Kidney glomerular epithelial cell (primary cell): ENCODE results near the gene MED27.

Experiments
- DNase-seq: peaks from one replicate; lab custom pipeline; 2025; lab: John Stamatoyannopoulos, UW

Gene MED27

DNA sequence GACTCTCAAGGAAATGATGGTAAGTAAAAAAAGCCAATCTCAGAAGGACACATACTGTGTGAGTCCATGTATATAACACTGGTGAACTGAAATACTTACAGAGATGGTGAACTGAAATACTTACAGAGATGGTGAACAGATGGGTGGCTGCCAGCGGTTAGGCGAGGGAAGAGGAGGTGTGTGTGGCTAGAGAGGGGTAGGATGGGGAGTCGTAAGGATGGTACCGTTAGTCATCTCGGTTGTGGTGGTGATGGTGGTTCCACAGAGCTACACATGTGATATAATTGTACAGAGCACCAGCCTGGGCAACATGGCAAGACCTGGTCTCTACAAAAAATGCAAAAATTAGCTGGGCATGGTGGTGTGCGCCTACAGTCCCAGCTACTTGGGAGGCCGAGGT is 226.2 kb downstream of the MED27 start:
- no peak for DNase-seq

DNA sequence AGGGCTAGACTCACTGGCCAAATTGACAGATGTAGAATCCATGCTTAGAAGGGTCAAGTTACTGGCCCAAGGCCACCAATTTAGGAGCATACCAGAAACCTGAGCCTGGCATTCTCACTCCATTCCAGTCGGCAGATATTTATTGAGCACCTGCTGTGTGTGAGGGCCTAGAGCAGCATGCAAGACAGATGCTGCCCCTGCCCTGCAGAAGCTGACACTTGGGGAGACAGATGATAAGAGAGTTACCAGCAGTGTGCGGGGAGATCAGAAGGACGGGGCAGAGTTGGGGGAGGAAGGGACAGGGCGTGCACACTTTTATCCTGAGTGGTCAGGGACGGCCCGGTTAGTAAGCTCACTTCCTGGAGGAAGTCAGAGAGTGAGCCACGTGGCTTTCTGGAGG is 228.3 kb downstream of the MED27 start:
- DNase-seq = no peak

DNA sequence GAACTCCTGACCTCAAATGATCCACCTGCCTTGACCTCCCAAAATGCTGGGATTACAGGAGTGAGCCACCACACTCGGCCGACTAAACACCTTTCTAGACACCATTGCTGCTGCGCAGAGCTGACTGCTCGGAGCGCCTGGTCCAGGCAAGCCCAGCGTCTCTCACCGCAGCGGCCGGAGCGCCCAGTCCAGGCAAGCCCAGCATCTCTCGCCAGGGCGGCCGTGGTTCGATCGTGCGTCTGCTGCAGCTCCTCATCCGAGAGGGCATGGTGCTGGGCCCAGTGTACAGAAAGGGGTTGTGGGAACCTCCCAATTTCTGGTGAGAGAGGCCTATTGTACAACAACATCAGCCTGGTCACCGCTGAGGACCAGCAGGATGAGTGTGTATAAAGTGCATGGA is 230.3 kb downstream of the MED27 start:
- no peak for DNase-seq

DNA sequence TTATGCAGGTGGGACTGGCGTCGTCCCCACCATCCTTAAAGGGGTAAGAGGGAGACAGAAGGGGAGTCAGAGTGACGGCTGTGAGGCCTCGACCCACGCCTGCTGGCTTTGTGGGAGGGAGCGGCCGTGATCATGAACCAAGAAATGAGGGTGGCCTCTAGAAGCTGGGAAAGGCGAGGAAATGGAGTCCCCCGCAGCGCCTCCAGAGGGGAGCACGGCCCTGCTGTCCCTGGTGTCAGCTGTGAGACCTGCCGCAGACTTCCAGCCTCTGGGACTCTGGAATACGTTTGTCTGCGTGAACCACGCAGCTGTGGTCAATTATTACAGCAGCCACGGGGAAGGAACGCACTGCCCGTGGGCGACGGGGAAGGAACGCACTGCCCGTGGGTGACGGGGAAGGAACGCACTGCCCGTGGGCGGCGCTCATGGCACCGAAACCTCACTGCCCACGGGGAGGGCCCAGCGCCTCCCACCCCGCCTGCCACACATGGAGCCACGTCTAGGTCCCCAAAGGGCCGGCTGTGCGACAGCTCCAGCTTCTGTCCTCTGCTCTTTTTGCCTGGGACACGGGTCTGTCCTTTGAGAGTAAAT is 231.0 kb downstream of the MED27 start:
- DNase-seq = no peak

DNA sequence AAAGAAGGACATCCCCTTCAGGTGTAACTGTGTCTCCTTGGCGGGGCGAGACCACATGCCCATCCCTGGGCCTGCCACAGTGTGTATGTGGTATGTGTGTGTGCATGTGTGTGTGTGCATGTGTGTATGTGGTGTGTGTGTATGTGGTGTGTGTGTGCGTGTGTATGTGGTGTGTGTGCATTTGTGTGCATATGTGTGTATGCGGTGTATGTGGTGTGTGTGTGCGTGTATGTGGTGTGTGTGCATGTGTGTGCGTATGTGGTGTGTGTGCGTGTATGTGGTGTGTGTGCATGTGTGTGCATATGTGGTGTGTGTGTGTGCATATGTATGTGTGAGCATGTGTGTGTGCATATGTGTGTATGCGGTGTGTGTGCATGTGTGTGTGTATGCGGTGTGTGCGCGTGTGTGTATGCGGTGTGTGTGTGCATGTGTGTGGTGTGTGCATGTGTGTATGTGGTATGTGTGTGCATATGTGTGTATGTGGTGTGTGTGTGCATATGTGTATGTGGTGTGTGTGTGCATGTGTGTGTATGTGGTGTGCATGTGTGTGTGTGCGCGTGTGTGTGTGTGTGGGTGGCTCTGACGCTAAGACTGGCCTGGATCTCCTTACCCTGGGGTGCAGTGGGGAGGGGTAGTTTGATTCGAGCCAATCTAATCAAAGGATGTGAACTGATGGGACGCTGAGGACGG is 231.9 kb downstream of the MED27 start:
- DNase-seq = no peak

DNA sequence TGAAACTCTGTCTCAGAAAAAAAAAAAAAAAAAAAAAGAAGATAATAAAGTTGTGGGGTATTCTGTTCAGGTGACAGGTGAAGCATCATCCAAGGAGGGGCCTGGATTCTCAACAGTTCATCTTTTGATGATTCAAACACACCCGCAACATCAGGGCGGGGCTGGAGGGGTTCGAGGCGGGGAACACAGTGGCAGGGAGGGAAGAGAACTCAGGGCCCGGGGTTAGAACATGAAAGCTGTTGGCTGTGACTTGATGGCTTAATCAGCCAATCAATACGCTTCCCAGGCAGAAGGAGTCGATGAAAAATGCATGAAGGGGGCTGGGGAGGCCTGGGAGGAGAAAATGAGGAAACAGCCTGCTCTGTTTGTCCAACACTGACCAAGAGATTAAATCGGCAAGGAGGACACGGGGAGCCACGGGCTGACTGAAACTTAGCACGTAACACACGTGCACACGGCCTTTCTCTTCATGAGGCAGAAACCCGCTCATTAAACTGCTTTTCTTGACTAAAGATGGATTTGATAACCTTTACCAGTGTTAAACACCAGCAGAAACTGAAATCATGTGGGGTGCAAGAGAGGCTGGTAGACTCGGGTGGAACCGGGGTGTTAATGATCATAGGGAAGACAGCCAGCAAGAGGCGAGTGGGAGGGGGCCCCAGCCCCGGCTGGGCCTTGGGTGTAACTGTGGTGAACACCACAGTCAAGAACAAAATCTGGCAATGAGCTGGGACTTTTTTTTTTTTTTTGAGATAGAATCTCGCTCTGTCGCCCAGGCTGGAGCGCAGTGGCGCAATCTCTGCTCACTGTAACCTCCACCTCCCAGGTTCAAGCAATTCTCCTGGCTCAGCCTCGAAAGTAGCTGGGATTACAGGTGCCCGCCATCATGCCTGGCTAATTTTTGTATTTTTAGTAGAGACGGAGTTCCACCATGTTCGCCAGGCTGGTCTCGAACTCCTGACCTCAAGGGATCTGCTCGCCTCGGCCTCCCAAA is 234.1 kb downstream of the MED27 start:
- DNase-seq = no peak

DNA sequence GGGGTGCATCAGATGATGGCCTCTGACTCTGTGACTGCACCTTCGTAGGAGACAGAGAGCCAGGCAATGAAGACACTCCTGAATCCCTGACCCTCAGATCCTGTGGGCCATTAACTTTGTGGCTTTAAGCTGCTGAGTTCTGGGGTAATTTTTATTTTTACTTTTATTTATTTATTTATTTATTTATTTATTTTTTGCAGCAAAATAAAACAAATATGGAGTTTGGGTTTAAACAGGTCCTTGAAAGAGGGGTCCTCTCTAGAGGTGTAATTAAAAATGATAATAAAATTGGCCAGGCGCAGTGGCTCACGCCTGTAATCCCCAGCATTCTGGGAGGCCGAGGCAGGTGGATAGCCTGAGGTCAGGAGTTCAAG is 234.9 kb downstream of the MED27 start:
- DNase-seq = no peak

DNA sequence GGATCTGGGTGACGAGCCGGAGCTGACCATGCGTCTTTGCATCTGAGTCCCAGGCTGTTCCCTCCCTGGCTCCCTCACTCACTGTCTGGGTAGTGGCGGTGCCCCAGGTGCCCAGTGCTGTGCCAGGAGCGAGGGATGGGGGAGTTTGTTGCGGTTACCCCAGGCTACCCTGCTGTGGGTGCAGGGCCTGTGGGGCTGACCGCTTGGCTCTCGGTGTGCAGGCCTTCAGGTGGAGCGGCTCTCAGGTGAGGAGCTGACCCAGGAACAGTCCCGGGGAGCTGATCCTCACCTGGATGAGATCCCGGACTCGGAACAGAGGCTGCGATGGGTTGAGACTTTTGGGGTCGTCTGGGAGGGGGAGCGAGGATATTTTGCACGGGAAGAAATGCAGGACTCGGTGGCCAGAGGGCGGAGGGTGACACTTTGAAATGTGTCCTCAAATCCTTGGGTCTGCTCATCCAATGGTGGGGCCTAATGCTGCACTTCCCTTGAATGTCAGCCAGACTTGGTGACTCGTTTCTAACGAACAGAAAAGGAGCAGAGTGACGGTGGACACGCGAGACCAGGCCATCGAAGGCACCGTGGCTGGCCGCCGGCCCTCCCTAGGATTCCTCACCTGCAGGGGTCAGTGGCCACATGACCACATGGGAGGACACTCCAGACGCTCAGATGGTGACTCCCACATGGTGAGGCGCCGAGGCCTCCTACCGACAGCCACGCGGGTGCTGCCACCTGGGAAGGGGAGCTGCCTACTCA is 235.5 kb downstream of the MED27 start:
- no peak for DNase-seq

DNA sequence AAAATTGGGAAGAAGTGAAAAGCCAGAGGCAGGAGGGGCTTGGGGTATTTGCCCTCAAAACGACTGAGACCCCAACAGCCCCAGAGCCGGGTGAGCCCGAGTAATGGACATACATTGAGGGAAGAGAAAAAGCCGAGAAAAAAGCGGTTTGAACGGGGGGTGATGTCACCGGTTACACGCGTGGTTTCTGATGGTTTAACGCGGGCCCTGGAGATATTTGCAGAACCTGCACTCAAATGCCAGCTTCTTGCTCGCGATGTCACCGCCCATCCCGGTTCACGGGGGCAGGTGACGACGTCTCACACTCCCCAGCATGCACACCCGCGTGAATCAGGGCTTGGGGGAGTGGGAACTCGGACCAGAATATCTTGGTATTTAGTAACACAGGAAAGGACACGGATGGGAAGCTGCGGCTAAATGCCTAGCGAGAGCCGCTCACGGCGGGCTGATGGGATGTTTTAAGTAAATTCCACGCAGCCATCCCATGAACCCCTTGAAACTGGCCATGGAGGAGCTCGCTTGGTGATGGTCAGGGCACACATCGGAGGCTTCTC is 237.8 kb downstream of the MED27 start:
- DNase-seq = no peak

DNA sequence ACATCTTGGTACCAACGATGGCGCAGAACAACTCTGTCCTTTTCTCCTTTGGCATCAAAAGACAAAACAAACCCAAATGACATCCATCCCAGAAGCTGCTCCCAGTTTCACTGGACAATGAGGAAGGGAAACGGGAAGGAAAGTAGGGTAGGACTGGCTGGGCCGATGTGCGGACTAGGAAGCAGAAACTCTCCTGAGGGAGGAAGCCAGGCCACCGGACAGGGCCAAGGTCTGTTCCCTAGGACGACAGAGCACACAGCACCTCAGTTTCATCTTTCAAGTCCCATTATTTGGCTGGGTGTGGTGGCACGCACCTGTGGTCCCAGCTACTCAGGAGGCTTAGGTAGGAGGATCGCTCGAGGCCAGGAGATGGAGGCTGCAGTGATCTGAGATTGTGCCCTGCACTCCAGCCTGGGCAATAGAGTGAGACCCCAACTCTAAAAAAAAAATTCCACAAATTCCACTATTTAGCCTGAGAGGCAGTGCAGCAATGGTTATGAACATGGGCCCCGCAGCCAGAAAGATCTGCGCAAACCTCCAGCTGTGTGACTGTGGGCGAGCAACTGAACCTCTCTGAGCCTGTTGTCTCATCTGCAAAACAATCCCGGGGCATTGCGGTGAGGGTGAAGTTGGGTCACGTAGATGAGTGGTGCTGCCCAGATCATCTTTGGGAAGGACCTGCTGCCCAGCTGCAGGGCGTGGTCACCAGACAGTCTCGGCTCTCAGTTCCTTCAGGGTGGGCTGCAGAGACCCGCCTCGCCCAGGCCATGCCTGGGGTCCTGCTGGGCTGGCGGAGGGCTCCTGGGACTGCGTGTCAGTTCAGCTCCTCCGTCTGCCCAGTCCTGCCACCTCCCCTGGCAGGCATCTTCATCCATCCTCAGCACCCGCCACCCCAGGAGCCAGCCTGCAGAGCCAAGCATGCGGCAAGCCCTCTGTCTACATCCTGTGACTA is 238.6 kb downstream of the MED27 start:
- no peak for DNase-seq

DNA sequence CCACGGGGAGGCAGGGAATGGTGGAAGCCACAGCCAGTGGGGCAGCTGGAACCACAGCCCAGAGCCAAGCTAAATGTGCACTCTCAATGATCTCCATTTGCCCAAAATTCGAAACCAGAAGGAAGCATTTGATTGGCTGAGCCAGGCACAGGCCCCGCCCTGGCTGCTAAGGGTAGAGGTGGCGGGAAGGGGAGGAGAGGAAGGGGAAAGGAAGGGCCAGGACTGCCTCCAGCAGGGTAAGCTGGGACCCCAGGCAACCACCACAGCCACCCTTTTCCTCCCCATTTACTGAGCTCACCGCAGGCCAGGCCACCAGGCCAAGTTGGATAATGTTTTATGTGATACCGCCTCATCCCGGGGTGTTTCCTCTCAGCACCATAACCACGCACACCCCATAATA is 239.4 kb downstream of the MED27 start:
- no peak for DNase-seq

DNA sequence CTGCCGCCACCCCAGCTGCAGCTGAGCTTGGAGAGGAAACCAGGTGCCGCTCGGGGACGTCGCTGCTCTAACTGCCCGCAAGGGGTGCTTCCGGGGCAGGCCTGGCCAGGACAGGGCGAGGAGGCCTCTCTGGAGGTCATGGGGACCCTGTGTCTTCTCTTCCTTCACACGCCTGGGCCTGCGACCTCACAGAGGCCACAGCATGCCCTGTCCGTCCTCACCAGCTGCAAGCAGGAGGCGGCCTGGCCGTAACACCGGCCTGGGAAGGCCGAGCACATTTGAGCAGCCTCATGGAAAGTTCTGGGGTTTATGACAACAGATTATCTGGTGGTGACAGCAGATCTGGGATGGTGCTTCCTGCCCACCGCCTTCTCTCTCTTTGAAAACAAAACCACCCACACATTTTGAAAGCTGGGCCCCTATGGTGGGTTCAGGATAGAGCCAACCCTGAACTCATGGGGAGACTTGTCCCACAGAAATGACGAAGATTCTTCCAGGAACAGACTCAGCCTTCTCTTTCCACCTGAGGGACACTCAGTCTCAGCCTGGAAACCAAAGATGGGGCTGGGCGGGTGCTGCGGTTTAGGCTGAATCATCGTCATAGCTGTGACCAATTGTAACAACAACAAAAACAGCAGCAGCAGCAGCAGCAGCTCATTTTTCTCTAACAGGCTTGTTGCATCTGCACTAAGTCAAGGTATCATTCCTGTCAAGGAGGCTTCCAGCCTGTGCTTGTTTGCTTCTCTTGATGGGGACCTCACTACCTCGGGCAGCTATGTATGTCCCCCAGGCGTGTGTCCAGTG is 240.2 kb downstream of the MED27 start:
- peak; percentile 15 for DNase-seq

DNA sequence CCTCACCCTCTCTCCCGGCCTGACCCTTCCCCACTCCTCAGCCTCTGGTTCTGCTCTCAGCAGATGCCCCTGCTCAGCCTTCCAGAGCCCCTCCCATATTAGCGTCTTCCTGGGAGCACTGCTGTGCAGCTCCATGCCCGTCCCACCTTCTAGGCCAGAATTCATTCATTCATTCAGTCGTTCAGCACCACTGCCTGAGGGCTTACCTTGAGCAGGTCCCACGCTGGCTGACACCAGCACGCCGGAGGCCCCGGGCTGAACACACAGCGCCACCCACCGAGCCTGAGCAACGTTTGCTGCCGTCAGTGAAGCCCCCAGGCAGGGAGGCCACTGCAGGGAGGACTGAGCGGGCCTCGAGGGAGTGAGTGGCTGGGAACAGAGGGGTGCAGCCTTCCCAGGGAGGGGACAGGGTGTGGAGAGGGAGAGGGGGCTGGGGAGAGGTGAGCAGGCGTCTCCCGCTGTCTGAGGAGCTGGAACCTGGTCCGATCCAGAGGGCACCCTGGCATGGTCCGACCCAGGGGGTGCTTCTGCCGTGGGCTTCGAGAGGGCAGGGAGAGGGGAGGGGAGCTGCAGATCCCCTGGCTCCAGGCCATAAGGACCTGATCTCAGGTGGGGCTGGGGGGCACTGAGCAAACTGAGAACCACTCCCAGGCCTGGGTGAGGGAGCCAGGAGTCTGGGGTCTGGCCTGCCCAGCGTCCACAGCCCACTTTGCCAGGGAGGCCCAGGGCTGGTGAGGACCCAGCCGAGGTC is 241.0 kb downstream of the MED27 start:
- DNase-seq = no peak

DNA sequence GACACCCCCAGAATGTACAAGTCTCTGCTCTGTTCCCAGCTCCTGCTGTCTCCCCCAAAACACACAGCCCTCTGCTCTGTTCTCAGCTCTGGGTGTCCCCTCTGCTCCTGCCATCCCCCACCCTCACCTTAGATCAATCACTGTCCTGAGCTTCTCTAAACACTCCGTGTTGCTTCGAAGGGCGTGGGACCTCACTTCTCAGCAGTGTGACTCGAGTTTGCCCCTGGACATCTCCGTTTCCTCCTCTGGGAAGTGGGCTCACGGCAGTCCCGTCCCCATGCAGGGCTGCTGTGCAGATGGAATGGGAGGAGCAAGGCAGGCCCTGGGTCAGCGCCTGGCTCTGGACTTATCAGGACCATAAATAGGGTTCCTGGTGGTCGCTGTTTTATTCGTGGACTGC is 241.8 kb downstream of the MED27 start:
- no peak for DNase-seq

DNA sequence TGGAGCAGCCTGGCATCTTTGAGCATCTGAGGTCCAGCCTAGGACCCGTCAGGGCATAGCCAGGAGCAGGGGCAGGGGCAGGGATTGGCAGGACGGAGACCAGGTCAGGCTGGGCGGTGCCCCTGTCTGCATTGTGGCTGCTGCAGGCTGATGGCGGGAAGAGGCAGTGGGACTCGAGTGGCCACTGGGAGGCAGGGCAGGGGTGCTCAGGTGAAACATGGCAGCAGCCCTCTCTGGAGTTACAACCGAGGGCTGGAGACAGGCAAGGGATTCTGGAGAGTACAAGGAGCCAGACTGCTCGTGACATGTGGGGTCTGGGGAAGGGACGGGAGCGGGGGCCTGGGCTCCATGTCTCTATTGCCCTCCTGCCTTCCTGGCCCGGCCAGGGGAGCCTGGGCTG is 242.4 kb downstream of the MED27 start:
- DNase-seq = no peak

DNA sequence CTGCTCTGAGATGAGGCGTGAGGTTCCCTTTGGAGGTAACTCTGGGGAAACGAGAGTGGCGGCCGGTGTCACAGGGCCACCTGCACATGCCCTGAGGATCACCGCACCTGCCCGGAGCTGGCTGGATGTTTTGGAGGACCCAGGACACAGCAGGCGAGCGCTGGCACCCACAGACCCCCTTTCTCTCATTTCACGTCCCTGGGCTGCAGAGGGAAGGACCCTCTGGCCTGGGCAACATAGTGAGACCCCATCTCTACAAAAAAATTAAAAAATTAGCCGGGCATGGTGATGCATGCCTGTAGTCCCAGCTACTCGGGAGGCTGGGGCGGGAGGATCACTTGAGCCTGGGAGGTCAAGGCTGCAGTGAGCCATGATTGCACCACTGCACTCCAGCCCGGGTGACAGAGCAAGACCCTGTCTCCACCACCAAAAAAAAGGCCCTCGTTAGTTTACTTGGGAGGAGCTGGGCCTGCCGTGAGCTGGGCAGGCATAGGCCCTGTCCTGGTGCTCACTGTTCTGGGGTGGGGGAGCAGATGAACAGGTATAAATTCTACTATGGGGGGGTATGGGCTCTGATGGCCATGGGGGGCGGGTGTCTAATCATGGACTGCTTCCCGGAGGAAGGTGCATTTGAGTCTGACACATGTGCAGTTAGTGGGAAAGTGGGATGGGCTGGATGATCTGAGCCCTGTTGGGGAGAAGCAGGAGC is 242.9 kb downstream of the MED27 start:
- no peak for DNase-seq

DNA sequence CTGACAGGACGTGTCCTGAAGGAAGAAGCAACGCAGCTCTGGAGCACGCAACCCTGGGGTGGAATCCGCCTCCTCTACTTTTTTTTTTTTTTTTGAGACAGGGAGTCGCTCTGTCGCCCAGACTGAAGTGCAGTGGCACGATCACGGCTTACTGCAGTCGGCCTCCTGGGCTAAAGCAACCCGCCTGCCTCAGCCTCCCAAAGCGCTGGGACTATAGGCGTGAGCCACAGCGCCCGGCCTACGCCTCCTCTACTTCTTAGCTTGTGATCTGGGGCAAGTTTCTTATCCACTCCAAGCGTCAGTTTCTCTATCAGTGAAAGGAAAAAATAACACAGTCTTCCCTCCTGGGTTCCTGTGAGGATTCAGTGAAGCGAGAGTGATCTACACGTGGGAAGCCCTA is 243.6 kb downstream of the MED27 start:
- DNase-seq = no peak

DNA sequence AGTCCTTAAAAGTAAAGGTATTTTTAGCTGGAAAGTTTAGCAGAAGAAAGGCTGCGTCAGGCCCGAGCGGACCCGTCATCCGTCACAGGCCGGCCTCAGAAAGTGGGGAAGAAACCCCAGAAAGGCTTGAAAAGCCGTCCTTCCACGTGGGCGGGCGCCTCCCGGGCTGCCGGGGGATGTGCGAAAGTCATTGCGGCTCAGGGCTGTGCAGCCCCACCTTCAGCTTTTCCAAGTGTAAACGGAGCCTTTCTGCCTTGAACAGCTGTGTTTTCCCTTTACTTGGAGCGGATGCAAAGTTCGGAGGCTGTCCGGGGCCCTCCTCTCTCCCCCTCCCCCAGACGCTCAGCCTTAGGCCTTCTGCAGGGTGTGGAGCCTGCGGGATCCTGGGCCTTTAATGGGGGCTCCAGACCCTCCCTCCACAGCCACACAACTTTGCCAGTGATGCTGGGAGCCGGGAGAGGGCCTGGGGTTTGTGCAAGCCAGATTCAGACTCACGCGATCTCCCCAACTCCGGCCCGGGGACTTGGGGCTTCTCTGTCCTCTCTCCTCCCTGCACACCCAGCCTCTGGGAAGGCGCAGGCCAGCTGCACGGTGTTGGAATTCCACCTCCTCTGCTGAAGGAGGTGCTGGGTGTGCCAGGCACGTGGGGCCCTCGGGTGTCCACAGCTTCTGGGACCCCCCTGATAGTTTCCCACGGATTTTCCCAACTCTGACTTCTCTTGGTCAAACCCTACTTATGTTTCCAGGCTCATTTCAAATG is 244.3 kb downstream of the MED27 start:
- no peak for DNase-seq
